Ascending aorta (tissue), 2 donors: Measurements from ENCODE around the gene FMOD. TPM values are rescaled to one million over a fixed set of nuclear protein-coding genes. Genes with fewer than 3 reads are reported as not detected.

Experiments
- DNase-seq, 2 donors: peaks; one replicate each; pipeline ENCODE4 v3.0.0-alpha.2; 2019; ENCODE audit warnings: low spot score in 2 of 2
- H3K27ac ChIP-seq, 2 donors: fragments of 200-600 bp; sonication (generic); one replicate each; pipeline ENCODE4 v1.5.1; 2016 to 2017; ENCODE audit warnings: mild to moderate bottlenecking in 1 of 2
- H3K27me3 ChIP-seq: fragments of 200-600 bp; sonication (generic); one replicate; pipeline ENCODE4 v1.5.1; 2017
- H3K36me3 ChIP-seq, 2 donors: fragments of 200-600 bp; sonication (generic); one replicate each; pipeline ENCODE4 v1.5.1; 2016
- H3K4me1 ChIP-seq, 2 donors: fragments of 200-600 bp; sonication (generic); one replicate each; pipeline ENCODE4 v1.5.1; 2016 to 2017; ENCODE audit warnings: mild to moderate bottlenecking in 1 of 2
- H3K4me3 ChIP-seq, 2 donors: fragments of 200-600 bp; sonication (generic); one replicate each; pipeline ENCODE4 v1.5.1; 2016 to 2017; ENCODE audit warnings: mild to moderate bottlenecking in 1 of 2
- H3K9me3 ChIP-seq, 2 donors: fragments of 200-600 bp; sonication (generic); one replicate each; pipeline ENCODE4 v1.5.1; 2016
- intact Hi-C: fragments of 100-400 bp; cut with DNase I; formaldehyde crosslinking; loops from one replicate; pipeline ENCODE4 v1.15.1; 2023
- total RNA-seq: library from RNA; depleted of rRNA; stranded (reverse); fragments of >200 nt; gene quantifications from one replicate; pipeline ENCODE4 v1.1.0, GENCODE V29; 2016
- TF ChIP-seq, protein P1 (sequence below), 3 experiments: fragments of 200-600 bp in 2 of 3; fragments of 450-650 bp in 1 of 3; sonication (generic) in 2 of 3; IDR thresholded peaks; one replicate each; pipeline ENCODE4 v1.5.1; 2016 to 2019; ENCODE audit warnings: antibody characterized with exemption in 3 of 3, mild to moderate bottlenecking in 1 of 3, moderate library complexity in 1 of 3

FMOD gene
- total RNA-seq, 1 donor from 2014 or later: 92.3 TPM

- H3K4me3 ChIP-seq: no peak overlapping the region
- H3K9me3 ChIP-seq: no peaks in the 10 kb centered on the region
- no peak overlapping the region for H3K27ac ChIP-seq
- H3K36me3 ChIP-seq: no peaks in the 10 kb centered on the region
- intact Hi-C loops: no loop called here
- TF ChIP-seq, protein P1, sequence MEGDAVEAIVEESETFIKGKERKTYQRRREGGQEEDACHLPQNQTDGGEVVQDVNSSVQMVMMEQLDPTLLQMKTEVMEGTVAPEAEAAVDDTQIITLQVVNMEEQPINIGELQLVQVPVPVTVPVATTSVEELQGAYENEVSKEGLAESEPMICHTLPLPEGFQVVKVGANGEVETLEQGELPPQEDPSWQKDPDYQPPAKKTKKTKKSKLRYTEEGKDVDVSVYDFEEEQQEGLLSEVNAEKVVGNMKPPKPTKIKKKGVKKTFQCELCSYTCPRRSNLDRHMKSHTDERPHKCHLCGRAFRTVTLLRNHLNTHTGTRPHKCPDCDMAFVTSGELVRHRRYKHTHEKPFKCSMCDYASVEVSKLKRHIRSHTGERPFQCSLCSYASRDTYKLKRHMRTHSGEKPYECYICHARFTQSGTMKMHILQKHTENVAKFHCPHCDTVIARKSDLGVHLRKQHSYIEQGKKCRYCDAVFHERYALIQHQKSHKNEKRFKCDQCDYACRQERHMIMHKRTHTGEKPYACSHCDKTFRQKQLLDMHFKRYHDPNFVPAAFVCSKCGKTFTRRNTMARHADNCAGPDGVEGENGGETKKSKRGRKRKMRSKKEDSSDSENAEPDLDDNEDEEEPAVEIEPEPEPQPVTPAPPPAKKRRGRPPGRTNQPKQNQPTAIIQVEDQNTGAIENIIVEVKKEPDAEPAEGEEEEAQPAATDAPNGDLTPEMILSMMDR (IDR thresholded peaks at IDR 0.05): no peak
- H3K4me1 ChIP-seq: peaks cover 1 to 24% of the 10 kb centered on the region in 2 donors
- no peaks in the 10 kb centered on the region for H3K27me3 ChIP-seq
- no peak for DNase-seq
These were observed 19.7 kb downstream of the FMOD start for GRCh38 chr1:203331224-203331623.

DNA sequence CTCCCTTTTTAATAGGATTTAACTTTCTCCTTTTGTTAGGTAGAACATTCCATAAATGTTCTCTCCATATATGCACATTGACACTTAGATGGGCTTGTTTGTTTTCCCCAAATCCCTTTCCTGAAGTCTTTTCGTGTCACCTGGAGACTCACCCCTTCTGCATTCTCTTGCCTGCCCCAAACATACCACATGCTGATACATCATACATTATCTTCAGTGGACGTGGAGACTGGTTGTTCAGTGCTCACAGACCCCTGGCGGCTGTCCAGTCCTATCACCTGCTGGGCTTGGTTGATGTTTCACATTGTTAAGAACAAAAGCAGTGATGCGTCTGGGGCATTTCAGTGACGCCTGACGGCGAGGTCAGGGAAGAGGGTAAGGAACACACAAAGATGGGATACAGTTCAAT is 22.2 kb downstream of the FMOD start:
- no peak overlapping the region for H3K27ac ChIP-seq
- H3K9me3 ChIP-seq: no peaks in the 10 kb centered on the region
- no peaks in the 10 kb centered on the region for H3K36me3 ChIP-seq
- no peak overlapping the region for H3K4me3 ChIP-seq
- TF ChIP-seq, protein P1 (IDR thresholded peaks at IDR 0.05): no peak
- no peak for DNase-seq
- intact Hi-C loops: no loop called here
- H3K4me1 ChIP-seq: peaks cover 0 to 22% of the 10 kb centered on the region in 2 donors
- H3K27me3 ChIP-seq: no peaks in the 10 kb centered on the region

GRCh38 chr1:203327684-203328457 is 23.1 kb downstream of the FMOD start:
- DNase-seq: peak; percentile 35 to 84

DNA sequence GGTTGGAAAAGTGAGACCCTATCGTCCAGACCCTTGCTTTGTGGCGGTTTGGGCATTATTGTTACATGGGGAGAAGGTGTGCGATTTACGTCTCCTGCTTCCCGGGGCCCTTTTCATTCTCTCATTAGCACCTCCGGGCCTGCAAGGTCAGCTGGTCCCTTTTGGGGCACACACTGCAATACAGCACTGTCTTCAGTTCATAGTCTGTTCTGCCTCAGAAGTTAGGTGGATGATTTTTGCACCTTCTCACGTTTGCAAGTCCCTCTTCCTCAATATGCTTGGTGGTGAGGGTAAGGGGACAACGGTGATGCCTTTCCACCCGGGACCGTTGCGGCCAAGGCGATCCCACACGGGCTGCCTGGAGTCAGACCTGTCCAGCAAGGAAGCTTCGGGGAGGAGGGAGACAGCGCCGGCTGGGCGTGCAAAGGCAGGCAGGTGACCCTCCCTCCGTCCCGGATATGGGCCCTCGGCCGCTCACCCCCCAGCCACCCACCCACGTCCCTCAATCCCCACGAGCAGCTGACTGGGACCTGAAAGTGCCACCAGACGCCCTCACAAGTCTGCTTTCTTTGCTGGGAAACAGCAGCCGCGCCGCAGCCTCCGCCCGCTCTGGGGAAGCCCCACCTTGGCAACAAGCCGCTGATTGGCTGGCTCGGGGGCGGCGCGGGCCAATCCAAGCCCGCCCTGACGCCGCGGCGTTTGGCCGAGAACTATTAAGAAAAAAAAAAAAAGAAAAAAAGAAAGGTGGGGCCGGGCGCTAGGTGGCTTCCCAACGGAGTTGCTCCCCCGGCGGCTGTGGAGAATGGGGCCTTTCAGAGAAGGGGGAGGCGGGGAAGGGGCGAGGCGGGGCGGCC is 23.9 kb downstream of the FMOD start:
- peak overlapping the region; percentile 87 for H3K27ac ChIP-seq
- peak; percentile 79 to 97 for DNase-seq
- TF ChIP-seq, protein P1 (IDR thresholded peaks at IDR 0.05): no peak
- intact Hi-C loops: loop anchor here (1.0 to 2.0 kb wide), 2 partner anchors 20 to 54 kb away; no protein-coding TSS in a partner anchor
- H3K9me3 ChIP-seq: no peaks in the 10 kb centered on the region
- no peaks in the 10 kb centered on the region for H3K36me3 ChIP-seq
- peaks cover 0 to 26% of the 10 kb centered on the region in 2 donors for H3K4me1 ChIP-seq
- H3K27me3 ChIP-seq: no peaks in the 10 kb centered on the region
- peak overlapping the region; percentile 67 for H3K4me3 ChIP-seq

More at GRCh38 chr1:203327684-203328457, 23.1 kb downstream of the FMOD start:
- peaks cover 0 to 26% of the 10 kb centered on the region in 2 donors for H3K4me1 ChIP-seq
- no peaks in the 10 kb centered on the region for H3K9me3 ChIP-seq
- TF ChIP-seq, protein P1 (IDR thresholded peaks at IDR 0.05): peak in 2 of 3 experiments; percentile 37 to 63
- H3K27ac ChIP-seq: peak overlapping the region; percentile 87
- no peaks in the 10 kb centered on the region for H3K36me3 ChIP-seq
- intact Hi-C loops: loop anchor here (1.0 to 2.0 kb wide), 2 partner anchors 21 to 55 kb away; no protein-coding TSS in a partner anchor
- H3K4me3 ChIP-seq: peak overlapping the region; percentile 67
- H3K27me3 ChIP-seq: no peaks in the 10 kb centered on the region

DNA sequence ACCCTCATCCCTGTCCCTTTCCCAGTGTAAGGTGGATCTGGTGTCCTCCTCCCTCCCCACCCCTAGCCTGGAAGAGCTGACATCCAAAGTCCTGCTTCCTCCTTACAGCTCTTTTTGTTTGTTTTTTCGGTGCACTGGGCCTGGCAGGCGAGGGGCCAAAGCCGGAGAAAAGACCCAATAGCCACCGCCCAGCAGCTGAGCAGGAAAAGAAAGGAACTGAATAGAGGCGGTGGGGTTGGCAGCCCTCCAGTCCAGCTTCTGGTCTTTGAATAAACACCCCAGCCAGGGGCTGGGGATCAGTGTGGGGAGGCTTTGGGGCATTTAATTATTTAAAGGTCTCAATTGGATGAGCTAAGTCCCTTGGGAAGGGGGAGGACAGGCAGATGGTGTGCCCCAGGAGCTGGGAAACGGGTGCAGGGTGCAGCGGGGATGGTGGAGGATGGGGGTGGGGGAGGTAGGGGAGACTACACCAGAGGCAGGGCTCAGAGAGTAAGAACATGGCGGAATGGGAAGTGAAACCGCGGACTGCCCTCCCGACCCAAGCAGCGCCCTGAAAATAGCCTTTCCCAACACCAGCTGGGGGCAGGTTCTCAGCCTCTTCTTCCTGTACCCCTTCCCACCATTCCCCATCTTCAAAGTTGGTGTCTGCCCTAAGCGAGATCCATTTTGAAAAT is 25.4 kb downstream of the FMOD start:
- Histone ChIP-seq H3K4me3 (no peak overlapping the region), H3K9me3 (no peaks in the 10 kb centered on the region), H3K4me1 (peaks cover 0 to 28% of the 10 kb centered on the region in 2 donors), H3K27ac (peak overlapping the region; percentile 39 to 52), H3K27me3 (no peaks in the 10 kb centered on the region), H3K36me3 (no peaks in the 10 kb centered on the region)
- intact Hi-C loops: loop anchor here (2.0 kb wide), 1 partner anchor 19 kb away; no protein-coding TSS in a partner anchor
- no peak for DNase-seq
- TF ChIP-seq, protein P1 (IDR thresholded peaks at IDR 0.05): no peak
